NCI-H2227 (cell line): ENCODE measurements around the gene KCTD4.
"Not testable (repeated sequence)": the region's sequence is repeated elsewhere in the genome, so short reads cannot be mapped to it uniquely, and the experiment has no call there.

Experiments
- DNase-seq: peaks from one replicate; lab custom pipeline; 2025; ENCODE audit not compliant: unreplicated experiment; lab: John Stamatoyannopoulos, UW

KCTD4 gene

DNA sequence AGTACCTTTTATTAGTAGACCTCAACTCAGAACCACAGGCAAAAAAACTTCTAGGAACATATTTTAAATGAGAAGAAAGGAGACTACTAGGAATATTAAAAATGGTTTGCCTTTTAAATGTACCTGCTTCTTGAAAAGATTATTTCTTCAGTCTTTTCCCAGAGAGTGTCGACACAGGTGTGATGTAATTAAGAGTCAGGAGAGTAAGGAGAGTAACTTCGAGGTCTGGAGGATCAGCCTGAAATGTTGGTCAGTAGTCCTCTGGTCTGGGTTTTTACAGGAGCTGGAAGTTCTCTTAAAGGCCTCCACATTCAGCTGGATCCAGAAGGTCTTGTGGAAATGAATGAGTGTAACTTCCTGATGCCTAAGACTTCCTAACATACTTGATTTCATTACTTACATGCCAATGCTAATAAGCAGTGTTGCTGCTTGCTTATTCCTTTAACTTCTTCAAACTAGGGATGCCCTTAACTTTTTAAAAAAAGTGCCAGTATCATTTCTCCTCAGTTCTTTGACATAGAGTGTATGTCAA, at the start of gene KCTD4:
Gene KCTD4 (minus strand): TSS at position 345 of the 532 bp plus-strand sequence. CDS start 6,478 bp downstream, outside the sequence.
- DNase-seq: no peak

- no peak for DNase-seq
Measured at GRCh38 chr13:45249662-45250061, 48.8 kb upstream of the KCTD4 start.

GRCh38 chr13:45244736-45245135, 43.9 kb upstream of the KCTD4 start:
- not testable (repeated sequence) for DNase-seq

DNA sequence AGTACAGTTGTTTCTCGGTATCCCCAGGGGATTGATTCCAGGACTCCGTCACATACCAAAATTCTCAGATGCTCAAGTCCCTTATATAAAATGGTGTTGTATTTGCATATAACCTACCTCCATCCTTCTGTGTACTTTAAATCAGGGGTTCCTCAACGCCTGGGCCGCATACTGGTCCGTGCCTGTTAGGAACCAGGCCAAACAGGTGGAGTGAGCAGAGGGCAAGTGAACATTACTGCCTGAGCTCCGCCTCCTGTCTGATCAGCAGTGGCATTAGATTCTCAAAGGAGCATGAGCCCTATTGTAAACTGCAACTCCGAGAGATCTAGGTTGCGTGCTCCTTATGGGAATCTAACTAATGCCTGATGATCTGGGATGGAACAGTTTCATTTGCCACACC, 42.2 kb upstream of the KCTD4 start:
- no peak for DNase-seq

- DNase-seq: no peak
Measured at GRCh38 chr13:45242524-45242923, 41.7 kb upstream of the KCTD4 start.

GRCh38 chr13:45242070-45242469, 41.2 kb upstream of the KCTD4 start:
- DNase-seq: no peak

DNA sequence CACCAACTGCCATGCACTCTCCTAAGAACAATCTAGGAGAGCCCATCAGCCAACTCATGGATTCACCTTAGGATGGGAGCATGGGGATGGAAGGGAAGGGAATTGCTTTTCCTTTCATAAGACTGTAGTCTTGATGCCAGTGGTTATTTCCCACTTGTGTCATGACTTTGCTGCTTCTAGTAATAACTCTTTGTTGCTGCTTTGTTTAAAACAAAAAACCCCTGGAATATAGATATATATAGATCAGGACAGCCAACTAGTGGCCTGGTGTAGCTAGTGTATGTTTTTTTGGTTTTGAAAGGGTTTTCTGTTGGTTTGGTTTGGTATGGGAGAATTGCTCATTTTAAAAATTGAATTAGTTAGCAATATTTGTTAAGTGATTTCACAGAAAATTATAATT, 39.3 kb upstream of the KCTD4 start:
- no peak for DNase-seq

DNA sequence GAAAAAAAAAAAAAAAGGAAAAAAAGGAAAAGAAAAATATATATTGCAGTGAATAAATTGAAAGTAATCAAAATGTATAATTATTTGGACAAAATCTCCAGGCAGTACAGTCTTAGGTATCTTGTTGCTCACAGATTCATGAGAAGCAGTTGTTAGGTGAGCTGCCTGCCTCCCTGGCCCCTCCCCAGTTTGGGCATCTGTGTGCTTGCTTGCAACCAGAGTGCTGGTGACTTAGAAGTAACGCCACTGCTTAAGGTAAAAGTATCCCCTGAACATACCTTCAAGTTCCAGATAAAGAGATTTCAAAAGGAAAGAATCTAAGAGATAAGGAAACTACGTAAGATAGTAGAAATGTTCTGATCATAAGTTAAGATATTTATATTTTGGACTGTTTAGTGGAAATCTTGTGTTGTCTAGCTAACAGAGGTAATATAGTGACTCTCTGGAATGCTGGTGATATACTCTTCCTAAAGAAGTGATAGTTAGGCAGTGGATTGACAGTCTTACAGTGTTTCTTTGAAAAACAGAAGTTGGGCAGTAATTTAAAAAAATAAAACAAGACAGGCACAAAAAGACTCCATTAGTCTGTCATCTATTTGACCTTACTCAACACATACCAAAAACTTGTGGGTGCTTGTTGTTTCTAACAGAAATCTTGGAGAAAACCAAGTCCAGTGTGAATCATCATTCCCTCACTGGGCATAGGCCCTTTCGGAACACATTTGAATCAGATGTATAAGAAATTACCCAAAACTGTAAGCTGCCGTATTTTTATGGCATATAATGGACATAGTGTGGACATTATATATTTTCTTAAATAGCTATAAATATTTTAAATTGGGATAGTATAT, 38.3 kb upstream of the KCTD4 start:
- DNase-seq: no peak

DNA sequence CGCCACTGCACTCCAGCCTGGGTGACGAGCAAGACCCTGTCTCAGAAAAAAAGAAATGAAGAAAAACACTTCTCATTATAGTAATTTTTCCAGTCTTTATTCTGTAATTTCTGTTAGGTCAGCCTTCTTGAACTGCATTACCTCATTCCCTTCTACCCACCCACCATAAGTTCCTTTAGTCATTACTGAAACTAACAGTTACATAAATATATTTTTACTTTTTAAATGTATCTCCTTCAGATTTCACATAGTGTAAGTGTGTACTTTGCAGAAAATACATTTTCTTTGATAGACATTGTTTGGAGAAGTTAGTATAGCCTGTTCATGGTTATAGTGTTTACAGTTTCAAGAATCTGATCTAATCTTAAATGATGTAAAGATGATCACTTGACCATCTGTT, 31.7 kb upstream of the KCTD4 start:
- DNase-seq: no peak

DNA sequence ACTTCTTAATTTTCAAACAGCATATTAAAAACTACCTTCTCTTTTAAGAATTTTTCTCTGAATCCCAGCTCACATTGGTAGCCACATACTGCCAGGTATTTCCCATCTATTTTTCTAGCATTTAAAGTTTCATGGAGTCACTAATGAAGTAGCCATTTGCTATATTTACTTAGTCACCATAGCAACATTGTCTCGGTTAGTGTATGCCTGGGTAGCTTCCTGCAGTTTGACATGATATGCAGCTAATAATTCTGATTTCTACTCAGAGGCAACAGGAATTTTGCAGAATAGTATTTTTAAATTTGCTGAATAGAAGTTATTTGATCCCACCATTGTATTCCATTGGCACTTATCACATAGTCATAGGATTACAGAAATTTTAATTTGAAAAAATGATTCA, 30.9 kb upstream of the KCTD4 start:
- no peak for DNase-seq

DNA sequence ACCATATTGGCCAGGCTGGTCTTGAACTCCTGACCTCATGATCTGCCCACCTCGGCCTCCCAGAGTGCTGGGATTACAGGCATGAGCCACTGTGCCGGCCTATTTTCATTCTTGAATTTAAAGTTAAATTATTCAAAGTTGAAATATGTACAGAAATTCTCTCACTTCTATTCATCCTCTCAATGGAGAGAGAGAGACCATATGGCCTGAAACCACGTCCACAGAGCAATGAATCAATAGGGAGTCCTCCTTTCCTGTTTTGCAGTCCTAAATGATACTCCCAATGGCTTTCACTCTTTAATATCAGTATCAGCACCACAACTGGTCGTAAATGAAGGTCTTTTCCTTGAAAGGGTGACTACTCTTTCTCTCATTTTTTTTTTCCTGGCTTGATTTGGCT, 30.5 kb upstream of the KCTD4 start:
- DNase-seq: no peak

- DNase-seq: no peak
Measured at GRCh38 chr13:45229172-45229571, 28.3 kb upstream of the KCTD4 start.

GRCh38 chr13:45228002-45228401, 27.2 kb upstream of the KCTD4 start:
- no peak for DNase-seq

DNA sequence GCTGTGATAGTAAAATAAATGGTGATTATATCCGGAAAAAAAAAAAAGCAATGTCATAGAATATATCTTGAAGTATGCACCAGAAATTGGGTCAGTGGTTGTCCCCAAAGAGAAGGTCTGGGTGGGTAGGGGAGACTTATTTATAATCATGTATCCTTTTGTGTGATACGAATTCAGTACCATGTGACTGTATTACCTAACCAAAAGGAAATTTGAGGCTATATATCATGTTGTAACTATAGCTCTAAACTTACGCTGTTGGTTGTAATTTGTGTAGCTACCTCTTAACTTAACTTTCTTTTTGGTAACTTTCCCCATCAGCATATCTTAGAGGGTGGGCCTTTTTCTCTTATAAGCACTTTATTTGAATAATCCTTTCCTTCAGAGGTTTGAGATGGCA, 25.2 kb upstream of the KCTD4 start:
- no peak for DNase-seq

DNA sequence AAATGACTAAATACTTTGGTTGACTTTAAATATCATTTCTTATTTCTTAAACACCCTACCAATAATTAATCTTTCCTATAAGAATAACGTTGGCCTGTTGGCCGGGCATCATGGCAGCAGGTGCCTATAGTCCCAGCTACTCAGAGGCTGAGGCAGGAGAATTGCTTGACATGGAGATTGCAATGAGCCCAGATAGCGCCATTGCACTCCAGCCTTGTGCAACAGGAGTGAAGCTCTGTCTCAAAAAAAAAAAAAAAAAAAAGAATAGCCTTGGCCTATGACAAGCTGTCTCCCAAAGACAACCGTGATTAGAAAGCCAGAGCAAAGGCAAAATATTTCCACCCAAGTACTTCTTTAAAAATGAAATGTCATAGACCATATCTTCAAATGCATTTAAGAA, 24.5 kb upstream of the KCTD4 start:
- DNase-seq: no peak

- DNase-seq: no peak
Measured at GRCh38 chr13:45224176-45224575, 23.3 kb upstream of the KCTD4 start.

DNA sequence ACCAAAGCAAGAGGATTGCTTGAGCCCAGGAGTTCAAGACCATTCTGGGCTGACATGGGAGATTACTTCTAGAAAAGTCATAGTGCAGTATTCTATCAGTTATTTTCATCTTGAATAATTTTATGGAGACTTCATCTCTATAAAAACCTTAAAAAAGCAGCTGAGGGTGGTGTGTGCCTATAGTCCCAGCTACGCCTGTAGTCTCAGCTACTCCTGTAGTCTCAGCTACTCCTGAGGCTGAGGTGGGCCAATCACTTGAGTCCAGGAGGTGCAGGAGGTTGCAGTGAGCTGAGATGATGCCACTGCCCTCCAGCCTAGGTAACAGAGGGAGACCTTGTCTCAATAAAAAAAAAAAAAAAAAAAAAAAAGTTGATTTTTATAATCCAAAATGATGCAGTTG, 22.1 kb upstream of the KCTD4 start:
- DNase-seq: no peak

- DNase-seq: no peak
Measured at GRCh38 chr13:45222516-45222915, 21.7 kb upstream of the KCTD4 start.

DNA sequence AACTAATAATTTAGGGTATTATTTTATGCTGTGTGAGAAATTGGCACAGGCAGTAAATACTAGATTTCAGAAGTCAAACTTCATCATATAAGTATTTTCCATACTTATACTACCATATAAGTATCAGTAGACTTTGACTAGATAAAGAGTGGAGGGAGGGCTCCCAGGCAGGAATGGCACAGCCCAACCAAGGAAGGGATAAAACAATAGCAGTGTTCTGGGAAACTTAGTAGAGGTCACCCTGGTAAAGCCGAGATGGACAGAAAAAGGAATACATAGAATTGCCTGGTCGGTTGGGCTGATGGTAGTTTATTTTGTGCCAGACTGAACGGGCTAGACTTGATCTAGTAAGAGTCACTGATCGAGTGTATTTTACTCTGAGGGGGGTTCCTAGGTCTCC, 19.6 kb upstream of the KCTD4 start:
- DNase-seq: no peak

- no peak for DNase-seq
Measured at GRCh38 chr13:45219938-45220375, 19.1 kb upstream of the KCTD4 start.

GRCh38 chr13:45219123-45219891, 18.5 kb upstream of the KCTD4 start:
- no peak for DNase-seq

- DNase-seq: no peak
Measured at GRCh38 chr13:45218689-45219088, 17.8 kb upstream of the KCTD4 start.
